Urinary bladder (tissue), 4 donors: ENCODE measurements around the gene BOC. TPM values are rescaled to one million over a fixed set of nuclear protein-coding genes. Genes with fewer than 3 reads are reported as not detected.
A peak's percentile ranks its signal among the peaks of the same experiment; 100 is the strongest.
"Not testable (repeated sequence)": the region's sequence is repeated elsewhere in the genome, so short reads cannot be mapped to it uniquely, and the experiment has no call there.

ENCODE experiments used
- DNase-seq: peaks from one replicate; pipeline ENCODE4 v3.0.0-alpha.2; 2015; ENCODE audit errors: extremely low spot score
- H3K27ac ChIP-seq: one replicate; pipeline ENCODE4 v1.5.1; 2013; ENCODE audit warnings: low read depth, mild to moderate bottlenecking, moderate library complexity
- H3K36me3 ChIP-seq: one replicate; pipeline ENCODE4 v1.6.1; 2013; ENCODE audit warnings: mild to moderate bottlenecking, moderate library complexity; ENCODE audit not compliant: insufficient read depth
- H3K4me1 ChIP-seq: one replicate; pipeline ENCODE4 v1.6.1; 2013; ENCODE audit warnings: mild to moderate bottlenecking, moderate library complexity; ENCODE audit not compliant: insufficient read depth
- H3K4me3 ChIP-seq: one replicate; pipeline ENCODE4 v1.5.1; 2013; ENCODE audit warnings: low read depth, low read length
- WGBS: extraction: QIAGEN DNeasy Blood & Tissue Kit; methylation state at CpG from one replicate; pipeline ENCODE4 v1.1.7; 2013; 5-methylcytosine and 5-hydroxymethylcytosine counted together
- polyA plus RNA-seq: library from polyadenylated mRNA; stranded (reverse); fragments of 200-250 nt; gene quantifications from one replicate; pipeline ENCODE4 v1.2.3, GENCODE V29; 2013
- total RNA-seq: library from RNA; depleted of rRNA; stranded (reverse); fragments of >200 nt; gene quantifications from one replicate; pipeline ENCODE4 v1.2.3, GENCODE V29; 2014
- donor health status: healthy with polysubstance abuse.
- donor health status: healthy.

The BOC gene, protein sequence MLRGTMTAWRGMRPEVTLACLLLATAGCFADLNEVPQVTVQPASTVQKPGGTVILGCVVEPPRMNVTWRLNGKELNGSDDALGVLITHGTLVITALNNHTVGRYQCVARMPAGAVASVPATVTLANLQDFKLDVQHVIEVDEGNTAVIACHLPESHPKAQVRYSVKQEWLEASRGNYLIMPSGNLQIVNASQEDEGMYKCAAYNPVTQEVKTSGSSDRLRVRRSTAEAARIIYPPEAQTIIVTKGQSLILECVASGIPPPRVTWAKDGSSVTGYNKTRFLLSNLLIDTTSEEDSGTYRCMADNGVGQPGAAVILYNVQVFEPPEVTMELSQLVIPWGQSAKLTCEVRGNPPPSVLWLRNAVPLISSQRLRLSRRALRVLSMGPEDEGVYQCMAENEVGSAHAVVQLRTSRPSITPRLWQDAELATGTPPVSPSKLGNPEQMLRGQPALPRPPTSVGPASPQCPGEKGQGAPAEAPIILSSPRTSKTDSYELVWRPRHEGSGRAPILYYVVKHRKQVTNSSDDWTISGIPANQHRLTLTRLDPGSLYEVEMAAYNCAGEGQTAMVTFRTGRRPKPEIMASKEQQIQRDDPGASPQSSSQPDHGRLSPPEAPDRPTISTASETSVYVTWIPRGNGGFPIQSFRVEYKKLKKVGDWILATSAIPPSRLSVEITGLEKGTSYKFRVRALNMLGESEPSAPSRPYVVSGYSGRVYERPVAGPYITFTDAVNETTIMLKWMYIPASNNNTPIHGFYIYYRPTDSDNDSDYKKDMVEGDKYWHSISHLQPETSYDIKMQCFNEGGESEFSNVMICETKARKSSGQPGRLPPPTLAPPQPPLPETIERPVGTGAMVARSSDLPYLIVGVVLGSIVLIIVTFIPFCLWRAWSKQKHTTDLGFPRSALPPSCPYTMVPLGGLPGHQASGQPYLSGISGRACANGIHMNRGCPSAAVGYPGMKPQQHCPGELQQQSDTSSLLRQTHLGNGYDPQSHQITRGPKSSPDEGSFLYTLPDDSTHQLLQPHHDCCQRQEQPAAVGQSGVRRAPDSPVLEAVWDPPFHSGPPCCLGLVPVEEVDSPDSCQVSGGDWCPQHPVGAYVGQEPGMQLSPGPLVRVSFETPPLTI
- total RNA-seq, result 53.0 TPM
- 73.3 TPM for polyA plus RNA-seq

DNA sequence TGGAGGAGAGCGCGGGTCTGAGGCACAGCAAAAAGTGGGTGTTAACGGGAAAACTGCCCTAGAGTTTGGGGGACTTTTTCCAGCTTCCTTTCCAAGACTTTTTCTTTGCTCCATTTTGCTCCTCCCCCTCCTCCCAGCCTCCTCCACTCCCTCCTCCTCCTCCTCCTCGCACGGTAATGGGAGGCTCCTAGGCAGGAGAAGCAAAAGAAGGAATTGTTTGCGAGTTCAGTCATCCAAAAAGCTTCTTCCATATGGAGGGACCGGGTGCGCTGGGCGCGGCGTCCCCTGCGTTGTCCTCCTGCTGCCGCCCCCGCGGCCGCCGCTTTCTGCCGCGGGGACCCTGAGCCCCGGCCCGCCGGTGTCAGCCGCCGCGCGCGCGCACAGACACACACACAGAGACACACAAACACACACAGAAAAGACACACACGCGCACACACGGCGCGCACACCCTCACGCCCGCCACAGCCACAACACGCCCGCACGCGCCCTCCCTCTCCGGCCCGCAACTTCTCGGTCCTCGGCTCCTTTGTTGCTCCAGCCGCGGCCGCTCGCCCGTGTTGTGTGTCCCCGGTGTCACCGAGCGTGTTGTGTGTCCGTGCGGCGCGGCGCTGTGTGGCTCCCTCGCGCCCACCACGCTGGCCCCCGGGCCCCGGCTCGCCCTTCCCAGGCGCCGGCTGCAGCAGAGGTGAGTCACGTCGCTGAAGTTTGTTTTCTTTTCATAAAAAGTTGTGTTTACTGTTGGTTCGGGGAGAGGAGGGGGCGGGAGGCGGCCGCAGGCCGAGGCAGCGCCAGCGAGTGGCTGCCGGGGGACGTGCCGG, at the start of gene BOC:
Gene BOC, plus strand, starts transcription at position 228 of the 820 bp plus-strand sequence. CDS start 38,246 bp downstream, outside the sequence.
- Histone ChIP-seq H3K36me3 (no peaks in the 10 kb centered on the region), H3K4me1 (peaks cover 2% of the 10 kb centered on the region), H3K27ac (peak within 1 kb of the TSS; percentile 90), H3K4me3 (peak within 1 kb of the TSS; percentile 78)
- DNase-seq, result peak; percentile 74
- WGBS, result under 1% methylated on average over 76 of the region's 76 CpGs

DNA sequence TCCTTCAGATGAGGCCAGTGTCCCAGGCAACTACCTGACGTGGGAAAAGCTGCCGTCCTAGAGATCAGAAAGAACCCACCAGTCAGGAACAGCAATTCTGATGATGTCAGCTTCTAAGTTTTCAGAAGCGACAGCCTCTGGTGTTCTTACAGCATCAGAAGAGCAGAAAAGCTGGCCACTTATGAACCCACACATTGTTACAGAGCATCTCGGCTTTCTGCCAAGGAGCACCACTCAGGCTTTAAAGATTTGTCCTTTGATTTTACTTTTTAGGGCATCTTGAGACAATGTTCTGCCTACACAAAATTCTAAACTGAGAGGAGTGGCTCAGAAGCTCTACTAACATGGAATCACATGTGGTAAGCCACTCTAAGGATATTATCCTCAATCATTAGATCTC, 49.7 kb upstream of the BOC start:
- DNase-seq, result no peak
- Histone ChIP-seq H3K36me3 (no peaks in the 10 kb centered on the region), H3K4me3 (no peak overlapping the region), H3K4me1 (no peaks in the 10 kb centered on the region), H3K27ac (no peak overlapping the region)
- WGBS, result 84% methylated on average over 4 of the region's 4 CpGs

DNA sequence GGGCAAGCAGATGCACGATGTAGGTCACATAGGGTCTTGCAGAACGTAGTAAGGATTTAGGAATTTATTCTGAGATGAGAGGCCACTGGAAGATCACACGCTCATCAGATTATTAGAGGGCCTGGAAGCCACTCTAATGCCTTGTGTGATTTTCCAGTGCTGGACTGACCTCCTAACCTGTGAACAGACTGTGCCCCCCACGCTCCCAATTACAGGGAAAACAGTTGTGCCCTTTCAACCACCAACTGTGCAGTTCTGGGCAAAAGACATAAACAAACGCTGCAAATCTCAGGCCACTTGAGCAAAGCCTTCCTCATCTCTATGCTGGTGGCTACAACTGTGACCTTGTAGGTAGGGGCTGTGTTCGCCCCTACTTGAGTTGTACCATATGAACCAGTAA, 48.2 kb upstream of the BOC start:
- Histone ChIP-seq H3K27ac (no peak overlapping the region), H3K4me3 (no peak overlapping the region), H3K4me1 (no peaks in the 10 kb centered on the region), H3K36me3 (no peaks in the 10 kb centered on the region)
- whole genome bisulfite sequencing, result 89% methylated on average over 6 of the region's 6 CpGs
- DNase-seq, result no peak

DNA sequence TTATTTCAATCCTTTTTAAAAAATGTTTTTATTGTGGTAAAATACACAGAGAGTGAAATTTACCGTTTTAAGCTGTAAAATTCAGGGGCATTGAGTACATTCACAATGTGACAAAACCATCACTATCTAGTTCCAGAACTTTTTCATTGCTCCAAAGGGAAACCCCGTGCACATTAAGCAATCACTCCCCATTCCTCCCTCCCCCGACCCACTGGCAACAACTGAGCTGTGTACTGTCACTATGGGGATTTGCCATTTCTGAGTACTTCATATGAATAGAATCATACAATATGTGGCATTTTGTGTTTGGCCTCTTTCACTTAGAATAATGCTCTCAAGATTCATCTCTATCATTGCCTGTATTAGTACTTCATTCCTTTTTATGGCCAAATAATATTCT, 45.5 kb upstream of the BOC start:
- Histone ChIP-seq H3K4me3 (no peak overlapping the region), H3K36me3 (no peaks in the 10 kb centered on the region), H3K27ac (no peak overlapping the region), H3K4me1 (no peaks in the 10 kb centered on the region)
- WGBS, result 55% methylated on average over 3 of the region's 3 CpGs
- no peak for DNase-seq

DNA sequence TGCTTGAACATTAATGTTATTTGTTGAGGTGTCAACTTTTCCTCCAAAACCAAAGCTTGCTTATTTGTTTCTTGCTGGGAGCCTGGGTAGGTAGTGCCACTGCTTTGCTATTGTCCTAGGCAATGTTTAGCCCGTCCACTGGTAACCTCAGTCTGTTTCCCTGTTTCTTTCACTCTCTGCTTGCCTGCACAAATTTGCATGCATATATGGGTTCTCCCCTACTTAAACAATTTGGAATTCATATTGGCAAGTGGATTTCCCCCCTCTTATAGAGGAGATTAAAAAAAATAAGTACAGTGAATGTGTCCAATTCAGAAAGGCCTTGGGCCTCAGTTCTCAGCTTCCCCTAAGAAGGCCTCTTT, 45.0 kb upstream of the BOC start:
- WGBS, result 90% methylated on average over 1 of the region's 1 CpG
- Histone ChIP-seq H3K36me3 (no peaks in the 10 kb centered on the region), H3K4me1 (no peaks in the 10 kb centered on the region), H3K27ac (peak overlapping the region; percentile 26), H3K4me3 (no peak overlapping the region)
- DNase-seq, result no peak

DNA sequence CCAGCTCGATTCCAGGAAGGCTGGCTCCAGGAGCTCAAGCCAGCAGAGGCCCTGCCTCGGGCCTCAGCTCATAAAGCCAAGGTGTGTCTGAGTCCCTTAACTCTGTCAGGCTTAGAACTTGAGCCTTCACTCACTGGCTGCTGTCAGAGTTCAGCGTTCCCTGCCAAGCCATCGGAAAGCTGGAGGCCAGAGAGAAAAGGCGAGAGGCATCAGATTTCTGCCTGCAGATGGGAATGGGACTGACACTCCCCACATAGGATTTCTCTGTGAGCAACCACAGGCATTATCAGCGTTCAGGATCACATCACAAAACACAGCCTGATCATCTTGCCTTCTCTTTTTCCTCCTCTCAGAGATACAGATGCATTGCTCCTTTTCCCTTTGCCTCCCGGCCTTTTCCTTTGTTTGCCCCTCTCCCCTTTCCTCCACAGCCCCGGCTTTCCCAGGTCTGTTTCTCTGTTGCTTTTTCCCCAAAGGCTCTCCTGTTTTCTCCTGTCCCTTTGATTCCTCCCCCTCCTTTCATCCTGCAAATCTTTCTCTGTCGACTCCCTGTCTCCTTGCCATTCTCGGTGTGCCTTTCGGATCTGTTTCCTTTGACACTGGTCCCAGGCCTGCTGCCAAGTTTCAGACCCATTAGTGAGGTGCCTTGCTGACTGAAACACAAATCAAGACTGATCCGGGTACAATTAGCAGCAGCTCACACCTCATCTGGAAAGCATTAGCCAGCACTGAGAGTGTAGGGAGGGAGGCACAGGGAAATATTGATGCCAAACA, 44.5 kb upstream of the BOC start:
- peak; percentile 84 for DNase-seq
- Histone ChIP-seq H3K4me3 (no peak overlapping the region), H3K27ac (peak overlapping the region; percentile 26), H3K4me1 (no peaks in the 10 kb centered on the region), H3K36me3 (no peaks in the 10 kb centered on the region)
- WGBS, result 11% methylated on average over 12 of the region's 12 CpGs

DNA sequence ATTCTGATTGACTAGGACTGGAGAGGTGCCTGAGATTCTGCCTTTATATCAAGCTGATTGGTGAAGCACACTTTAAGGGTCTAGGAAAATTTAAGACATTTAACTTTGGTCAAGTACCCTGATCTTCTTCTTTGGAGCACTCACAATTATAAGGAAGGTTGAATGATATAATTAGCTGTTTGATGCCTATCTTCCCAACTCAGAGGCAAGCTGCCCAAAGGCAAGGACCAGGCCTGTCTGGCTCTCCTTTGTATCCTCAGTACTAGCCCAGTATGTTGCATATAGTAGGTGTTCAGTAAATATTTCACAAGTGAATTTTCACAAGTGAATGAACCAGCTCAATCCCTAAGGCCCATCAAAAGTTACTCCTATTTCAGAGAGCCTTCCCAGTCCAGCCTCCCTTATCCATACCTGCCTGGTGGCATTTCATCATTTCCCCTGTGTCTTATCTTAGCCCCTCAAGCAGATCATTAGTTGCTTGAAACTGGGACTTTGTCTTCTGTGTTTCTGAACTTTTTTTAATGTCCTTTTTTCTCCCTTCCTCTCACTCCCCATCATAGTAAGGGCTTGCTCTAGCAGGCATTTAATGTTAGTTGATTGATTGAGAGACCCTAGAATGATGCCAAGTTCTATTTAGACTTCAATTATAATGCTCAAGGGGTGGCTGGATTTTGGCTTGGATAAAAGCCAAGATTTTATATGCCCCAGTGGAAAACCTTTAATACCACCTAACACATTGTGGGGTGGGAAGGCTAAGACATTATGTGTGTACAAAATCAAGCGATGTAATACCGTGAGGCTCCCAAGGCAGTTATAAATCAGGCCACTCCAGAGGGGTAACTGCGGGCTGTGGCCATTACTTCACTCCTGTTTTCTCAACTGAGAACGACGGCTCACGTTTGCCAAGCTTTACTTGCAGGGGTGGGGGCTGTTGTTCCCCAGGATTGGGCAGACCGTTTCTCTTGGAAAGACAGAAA, 43.2 kb upstream of the BOC start:
- WGBS, result 33% methylated on average over 7 of the region's 7 CpGs
- Histone ChIP-seq H3K4me1 (no peaks in the 10 kb centered on the region), H3K36me3 (no peaks in the 10 kb centered on the region), H3K4me3 (no peak overlapping the region), H3K27ac (no peak overlapping the region)
- peak; percentile 18 for DNase-seq

DNA sequence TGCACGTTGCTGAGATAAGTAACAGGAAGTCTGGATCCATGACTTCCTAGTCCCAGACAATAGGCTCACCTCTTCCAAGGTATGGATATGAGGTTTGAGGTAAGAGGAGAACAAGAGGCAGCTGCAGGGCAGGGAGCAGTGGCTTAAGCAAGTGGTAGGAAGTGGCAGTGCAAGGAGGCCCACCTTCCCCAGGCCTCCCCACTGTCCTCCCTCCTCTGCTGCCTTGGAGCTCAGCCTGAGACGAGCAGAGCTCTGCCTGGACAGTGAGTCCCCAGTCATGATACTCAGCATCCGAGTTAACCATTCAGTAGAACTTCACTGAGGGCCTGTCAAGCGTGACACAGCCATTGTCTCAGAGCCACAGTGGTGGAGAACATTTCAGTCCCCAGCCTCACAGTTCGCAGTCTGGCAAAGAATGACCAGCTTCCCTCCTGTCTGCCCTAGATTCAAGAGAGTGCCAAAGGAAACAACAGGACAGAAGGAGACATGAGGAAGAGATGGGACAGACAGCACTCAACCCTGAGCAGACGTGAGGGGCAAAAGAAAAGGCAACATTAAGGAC, 41.4 kb upstream of the BOC start:
- 69% methylated on average over 6 of the region's 6 CpGs for WGBS
- Histone ChIP-seq H3K36me3 (no peaks in the 10 kb centered on the region), H3K4me1 (no peaks in the 10 kb centered on the region), H3K4me3 (no peak overlapping the region), H3K27ac (no peak overlapping the region)
- DNase-seq, result no peak

DNA sequence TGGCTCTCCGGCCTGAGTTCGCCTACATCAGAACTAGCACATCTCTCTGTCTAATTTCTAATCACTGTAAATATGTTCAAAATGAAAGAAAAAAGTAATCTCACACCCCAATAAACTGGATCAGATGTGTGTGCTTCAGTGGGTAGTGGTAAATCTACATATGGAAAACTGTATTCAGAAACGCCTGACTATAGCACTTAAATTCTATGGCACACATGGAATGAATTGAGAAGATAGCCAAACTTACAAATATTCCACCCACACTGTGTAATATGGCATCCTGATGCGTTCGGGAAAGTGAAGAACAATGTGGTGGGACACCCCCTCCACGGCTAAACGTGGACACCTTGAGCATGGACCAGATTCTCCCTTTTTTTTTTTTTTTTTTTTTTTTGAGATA, 40.6 kb upstream of the BOC start:
- no peaks in the 10 kb centered on the region for H3K4me1 ChIP-seq
- H3K4me3 ChIP-seq, result no peak overlapping the region
- no peak overlapping the region for H3K27ac ChIP-seq
- no peaks in the 10 kb centered on the region for H3K36me3 ChIP-seq
- no peak for DNase-seq
- WGBS, result 95% methylated on average over 7 of the region's 7 CpGs

DNA sequence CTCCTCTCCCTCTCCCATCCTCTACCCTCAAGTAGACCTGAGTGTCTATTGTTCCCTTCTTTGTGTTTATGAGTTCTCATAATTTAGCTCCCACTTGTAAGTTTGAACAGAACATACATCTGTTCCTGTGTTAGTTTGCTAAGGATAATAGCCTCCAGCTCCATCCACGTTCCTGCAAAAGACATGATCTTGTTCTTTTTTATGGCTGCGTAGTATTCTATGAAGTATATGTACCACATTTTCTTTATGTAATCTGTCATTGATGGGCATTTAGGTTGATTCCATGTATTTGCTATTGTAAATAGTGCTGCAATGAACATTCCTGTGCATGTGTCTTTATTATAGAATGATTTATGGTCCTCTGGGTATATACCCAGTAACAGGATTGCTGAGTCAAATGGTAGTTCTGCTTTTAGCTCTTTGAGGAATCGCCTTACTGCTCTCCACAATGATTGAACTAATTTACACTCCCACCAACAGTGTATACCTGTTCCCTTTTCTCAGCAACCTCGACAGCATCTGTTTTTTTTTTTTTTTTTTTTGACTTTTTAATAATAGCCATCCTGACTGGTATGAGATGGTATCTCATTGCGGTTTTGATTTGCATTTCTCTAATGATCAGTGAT, 39.6 kb upstream of the BOC start:
- WGBS, result 92% methylated on average over 5 of the region's 5 CpGs
- H3K4me3 ChIP-seq, H3K36me3 ChIP-seq, H3K4me1 ChIP-seq, H3K27ac ChIP-seq, DNase-seq: not testable (repeated sequence)

DNA sequence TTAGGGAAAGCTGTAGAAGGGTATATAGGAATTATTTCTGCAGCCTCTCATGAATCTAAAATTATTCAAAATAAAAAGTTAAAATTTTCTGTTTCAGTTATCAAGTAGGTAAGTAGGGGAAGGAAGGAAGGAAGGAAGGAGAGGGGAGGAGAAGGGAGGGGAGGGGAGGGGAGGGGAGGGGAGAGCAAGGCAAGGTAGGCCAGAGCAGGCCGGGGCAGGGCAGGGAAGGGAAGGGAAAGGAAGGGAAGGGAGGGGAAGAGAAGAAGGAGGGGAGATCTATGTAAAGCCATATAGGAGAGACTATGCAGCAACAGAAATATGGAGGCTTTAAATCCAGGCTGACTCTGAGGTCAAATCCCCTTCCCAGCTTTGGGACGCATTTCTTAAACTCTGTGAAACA, 38.3 kb upstream of the BOC start:
- Histone ChIP-seq H3K4me3 (no peak overlapping the region), H3K36me3 (no peaks in the 10 kb centered on the region), H3K27ac (no peak overlapping the region), H3K4me1 (no peaks in the 10 kb centered on the region)
- DNase-seq, result no peak
- 92% methylated on average over 2 of the region's 2 CpGs for whole genome bisulfite sequencing
